Measurements from ENCODE around the gene GNAI3. TPM values are rescaled to one million over a fixed set of nuclear protein-coding genes. Genes with fewer than 3 reads are reported as not detected.

The GNAI3 gene
- total and polyA plus RNA-seq, 2 of the 13 experiments (the other 11 are each of a cell fraction or from before 2014, with no cell fraction given) = 4.3 to 9.0 TPM

GRCh38 chr1:109500941-109501381 lies 47.5 kb upstream of the GNAI3 start:
- no peak overlapping the region for H3K4me2 ChIP-seq (ENCODE audit: low read depth, low read length)
- H3K79me2 ChIP-seq (ENCODE audit: insufficient read depth, low read length) = no peaks in the 10 kb centered on the region
- no TSS peak for BruUV-seq (replicated peaks)
- DNase-seq (ENCODE audit: low spot score) (no peak), FAIRE-seq (no peak), ATAC-seq (no peak)
- no peaks in the 10 kb centered on the region for H3K4me1 ChIP-seq (ENCODE audit: insufficient read depth, low read length)
- no peak overlapping the region for H3K4me3 ChIP-seq (replicated peaks in 1 of 3; ENCODE audit: insufficient read depth in 1 of 3, low read depth in 2 of 3, low read length in 3 of 3)
- no peak overlapping the region for H3K9ac ChIP-seq (ENCODE audit: insufficient read depth, low read depth, low read length)
- CTCF ChIA-PET (ENCODE audit: low intra/inter-chr PET ratio, low total read pairs) = interaction anchor here (5.1 kb wide), 1 partner anchor 32 kb away, joined by 81 read pairs; no protein-coding TSS in a partner anchor
- H2AFZ ChIP-seq (ENCODE audit: low read length) = no peak overlapping the region
- POLR2A ChIA-PET = no interaction called here
- intact Hi-C loops (cut with micrococcal nuclease; ENCODE audit: unreplicated experiment) (no loop called here), in situ Hi-C loops (cut with HindIII; ENCODE audit: extremely low pct_ligation_motif_present, low pct_unique_long_range_greater_than_20kb) (no loop called here)
- TF ChIP-seq MBD4 (IDR thresholded peaks at IDR 0.05; ENCODE audit: borderline replicate concordance, low read length) = no peak
- no peak for TF ChIP-seq SNAPC4 (CRISPR knock-in tag; IDR thresholded peaks at IDR 0.05)
- TF ChIP-seq ATAD3A (CRISPR knock-in tag; IDR thresholded peaks at IDR 0.05) = no peak
- no peak for TF ChIP-seq NCOA2 (CRISPR knock-in tag; IDR thresholded peaks at IDR 0.05)
- no peak for TF ChIP-seq ZNF577 (CRISPR knock-in tag; IDR thresholded peaks at IDR 0.05; ENCODE audit: borderline replicate concordance, low read depth)
- TF ChIP-seq, protein P1, sequence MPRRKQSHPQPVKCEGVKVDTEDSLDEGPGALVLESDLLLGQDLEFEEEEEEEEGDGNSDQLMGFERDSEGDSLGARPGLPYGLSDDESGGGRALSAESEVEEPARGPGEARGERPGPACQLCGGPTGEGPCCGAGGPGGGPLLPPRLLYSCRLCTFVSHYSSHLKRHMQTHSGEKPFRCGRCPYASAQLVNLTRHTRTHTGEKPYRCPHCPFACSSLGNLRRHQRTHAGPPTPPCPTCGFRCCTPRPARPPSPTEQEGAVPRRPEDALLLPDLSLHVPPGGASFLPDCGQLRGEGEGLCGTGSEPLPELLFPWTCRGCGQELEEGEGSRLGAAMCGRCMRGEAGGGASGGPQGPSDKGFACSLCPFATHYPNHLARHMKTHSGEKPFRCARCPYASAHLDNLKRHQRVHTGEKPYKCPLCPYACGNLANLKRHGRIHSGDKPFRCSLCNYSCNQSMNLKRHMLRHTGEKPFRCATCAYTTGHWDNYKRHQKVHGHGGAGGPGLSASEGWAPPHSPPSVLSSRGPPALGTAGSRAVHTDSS (CRISPR knock-in tag; conservative IDR thresholded peaks at IDR 0.05) = no peak
- TF ChIP-seq CBX2 (IDR thresholded peaks at IDR 0.05; ENCODE audit: low read depth, low read length) = no peak
- no peak for TF ChIP-seq CBX2 (CRISPR knock-in tag; IDR thresholded peaks at IDR 0.05; ENCODE audit: low read depth)
- TF ChIP-seq HOXA7 (CRISPR knock-in tag; IDR thresholded peaks at IDR 0.05) = no peak
- TF ChIP-seq SRSF4 (IDR thresholded peaks at IDR 0.05; ENCODE audit: low read depth, low read length, poor library complexity, severe bottlenecking) = no peak
- no peak for TF ChIP-seq SRSF9 (IDR thresholded peaks at IDR 0.05; ENCODE audit: borderline replicate concordance, insufficient read depth, low read depth, low read length, poor library complexity, severe bottlenecking)
- TF ChIP-seq, protein P2, sequence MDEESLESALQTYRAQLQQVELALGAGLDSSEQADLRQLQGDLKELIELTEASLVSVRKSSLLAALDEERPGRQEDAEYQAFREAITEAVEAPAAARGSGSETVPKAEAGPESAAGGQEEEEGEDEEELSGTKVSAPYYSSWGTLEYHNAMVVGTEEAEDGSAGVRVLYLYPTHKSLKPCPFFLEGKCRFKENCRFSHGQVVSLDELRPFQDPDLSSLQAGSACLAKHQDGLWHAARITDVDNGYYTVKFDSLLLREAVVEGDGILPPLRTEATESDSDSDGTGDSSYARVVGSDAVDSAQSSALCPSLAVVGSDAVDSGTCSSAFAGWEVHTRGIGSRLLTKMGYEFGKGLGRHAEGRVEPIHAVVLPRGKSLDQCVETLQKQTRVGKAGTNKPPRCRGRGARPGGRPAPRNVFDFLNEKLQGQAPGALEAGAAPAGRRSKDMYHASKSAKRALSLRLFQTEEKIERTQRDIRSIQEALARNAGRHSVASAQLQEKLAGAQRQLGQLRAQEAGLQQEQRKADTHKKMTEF (CRISPR knock-in tag; IDR thresholded peaks at IDR 0.05) = no peak
- WGBS (ENCODE audit: low lambda C conversion rate) = 66% methylated on average over 4 of the region's 5 CpGs
- H3K27ac ChIP-seq (ENCODE audit: extremely low read length, insufficient read depth, low read length) = no peak overlapping the region
- no peaks in the 10 kb centered on the region for H3K9me3 ChIP-seq (ENCODE audit: low read length)
- no peaks in the 10 kb centered on the region for H4K20me1 ChIP-seq (ENCODE audit: insufficient read depth, low read length)
- H3K27me3 ChIP-seq (ENCODE audit: control insufficient read depth in 1 of 2, insufficient read depth in 2 of 2, low read length in 2 of 2) = no peaks in the 10 kb centered on the region
- H3K36me3 ChIP-seq (replicated peaks in 1 of 2; ENCODE audit: control insufficient read depth in 1 of 2, insufficient read depth in 2 of 2, low read length in 2 of 2) = peaks cover 1 to 3% of the 10 kb centered on the region in 2 experiments; a peak in 2 of 5 replicates
